HepG2 (cell line): ENCODE measurements around the gene IPMK. TPM values are rescaled to one million over a fixed set of nuclear protein-coding genes. Genes with fewer than 3 reads are reported as not detected.

Experiments
- EHMT2 ChIP-seq: fragments of 200-600 bp; sonication (generic); IDR thresholded peaks from 2 replicates; pipeline ENCODE4 v1.7.0; 2017; ENCODE audit warnings: antibody characterized with exemption, low read depth, low read length, borderline replicate concordance
- JUND ChIP-seq: sonication (generic); formaldehyde crosslinking; IDR thresholded peaks from 2 replicates; pipeline ENCODE4 v1.8.0; 2022; ENCODE audit warnings: mild to moderate bottlenecking, missing genetic modification reagents
- KAT8 ChIP-seq: IDR thresholded peaks from 2 replicates; pipeline ENCODE4 v1.6.1; 2016; ENCODE audit warnings: missing genetic modification reagents, missing compliant biosample characterization
- MIER3 ChIP-seq: IDR thresholded peaks from 2 replicates; pipeline ENCODE4 v1.6.1; 2016; ENCODE audit warnings: missing compliant biosample characterization, borderline replicate concordance
- NPAS2 ChIP-seq: sonication (generic); formaldehyde crosslinking; IDR thresholded peaks from 2 replicates; pipeline ENCODE4 v1.8.0; 2022; ENCODE audit warnings: mild to moderate bottlenecking, missing genetic modification reagents, borderline replicate concordance
- PAX8 ChIP-seq: sonication (generic); formaldehyde crosslinking; IDR thresholded peaks from 2 replicates; pipeline ENCODE4 v1.8.0; 2022; ENCODE audit warnings: mild to moderate bottlenecking, missing genetic modification reagents, borderline replicate concordance
- SIN3A ChIP-seq: IDR thresholded peaks from 2 replicates; pipeline ENCODE4 v1.6.1; 2011; ENCODE audit warnings: low read depth, mild to moderate bottlenecking, control low read depth, low read length, borderline replicate concordance
- STAG1 ChIP-seq: sonication (generic); formaldehyde crosslinking; IDR thresholded peaks from 2 replicates; pipeline ENCODE4 v1.4.0; 2020; ENCODE audit warnings: missing genetic modification reagents
- YEATS4 ChIP-seq: sonication (generic); formaldehyde crosslinking; IDR thresholded peaks from 2 replicates; pipeline ENCODE4 v1.4.0; 2020; ENCODE audit warnings: missing genetic modification reagents, borderline replicate concordance
- ZBTB7B ChIP-seq: sonication (generic); formaldehyde crosslinking; IDR thresholded peaks from 2 replicates; pipeline ENCODE4 v1.4.0; 2020; ENCODE audit warnings: missing genetic modification reagents
- ZBTB8A ChIP-seq: sonication (generic); formaldehyde crosslinking; IDR thresholded peaks from 2 replicates; pipeline ENCODE4 v1.4.0; 2020; ENCODE audit warnings: mild to moderate bottlenecking, low read depth, missing genetic modification reagents, borderline replicate concordance
- ZNF383 ChIP-seq: sonication (generic); formaldehyde crosslinking; IDR thresholded peaks from 2 replicates; pipeline ENCODE4 v1.4.0; 2020; ENCODE audit warnings: missing genetic modification reagents, mild to moderate bottlenecking, borderline replicate concordance
- ZNF558 ChIP-seq: sonication (generic); formaldehyde crosslinking; IDR thresholded peaks from 2 replicates; pipeline ENCODE4 v1.9.0; 2022; ENCODE audit warnings: mild to moderate bottlenecking, missing genetic modification reagents, borderline replicate concordance
- polyA plus RNA-seq, 8 experiments: library from polyadenylated mRNA; depleted of rRNA in 3 of 8; stranded (reverse) in 7 of 8; unstranded in 1 of 8; fragments of >200 nt; fragmentation: Illumina TruSeq in 4 of 8; extraction: Trizol in 4 of 8; gene quantifications; 2 replicates each; pipeline versions ENCODE4 v1.2.1 to v1.2.3, GENCODE V29; 2011 to 2016; ENCODE audit warnings: low read depth in 4 of 8, missing spikeins in 1 of 8, mixed read lengths in 1 of 8; ENCODE audit not compliant: insufficient read depth in 1 of 8
- total RNA-seq, 5 experiments: library from RNA; depleted of rRNA; stranded (reverse); fragments of >200 nt; fragmentation: Illumina TruSeq; extraction: Trizol; gene quantifications; 2 replicates each; pipeline ENCODE4 v1.2.3, GENCODE V29; 2016; ENCODE audit warnings: low read depth in 1 of 5
- TF ChIP-seq, protein P1 (sequence below), 2 experiments: fragments of 450-650 bp in 1 of 2; sonication (generic) in 1 of 2; formaldehyde crosslinking in 1 of 2; IDR thresholded peaks; 2 replicates each; pipeline versions ENCODE4 v1.6.1 to v1.8.0; 2016 to 2022; ENCODE audit warnings: antibody characterized with exemption in 1 of 2, mild to moderate bottlenecking in 1 of 2, missing genetic modification reagents in 1 of 2
- TF ChIP-seq, protein P2 (sequence below): conservative IDR thresholded peaks from 2 replicates; pipeline ENCODE4 v1.6.1; 2018; ENCODE audit warnings: missing genetic modification reagents
- TF ChIP-seq, protein P3 (sequence below): sonication (generic); formaldehyde crosslinking; IDR thresholded peaks from 2 replicates; pipeline ENCODE4 v1.8.0; 2022; ENCODE audit warnings: low read depth, missing genetic modification reagents

The IPMK gene
- total and polyA plus RNA-seq, 2 of the 13 experiments (the other 11 are each of a cell fraction or from before 2014, with no cell fraction given) = 2.7 to 3.9 TPM

DNA sequence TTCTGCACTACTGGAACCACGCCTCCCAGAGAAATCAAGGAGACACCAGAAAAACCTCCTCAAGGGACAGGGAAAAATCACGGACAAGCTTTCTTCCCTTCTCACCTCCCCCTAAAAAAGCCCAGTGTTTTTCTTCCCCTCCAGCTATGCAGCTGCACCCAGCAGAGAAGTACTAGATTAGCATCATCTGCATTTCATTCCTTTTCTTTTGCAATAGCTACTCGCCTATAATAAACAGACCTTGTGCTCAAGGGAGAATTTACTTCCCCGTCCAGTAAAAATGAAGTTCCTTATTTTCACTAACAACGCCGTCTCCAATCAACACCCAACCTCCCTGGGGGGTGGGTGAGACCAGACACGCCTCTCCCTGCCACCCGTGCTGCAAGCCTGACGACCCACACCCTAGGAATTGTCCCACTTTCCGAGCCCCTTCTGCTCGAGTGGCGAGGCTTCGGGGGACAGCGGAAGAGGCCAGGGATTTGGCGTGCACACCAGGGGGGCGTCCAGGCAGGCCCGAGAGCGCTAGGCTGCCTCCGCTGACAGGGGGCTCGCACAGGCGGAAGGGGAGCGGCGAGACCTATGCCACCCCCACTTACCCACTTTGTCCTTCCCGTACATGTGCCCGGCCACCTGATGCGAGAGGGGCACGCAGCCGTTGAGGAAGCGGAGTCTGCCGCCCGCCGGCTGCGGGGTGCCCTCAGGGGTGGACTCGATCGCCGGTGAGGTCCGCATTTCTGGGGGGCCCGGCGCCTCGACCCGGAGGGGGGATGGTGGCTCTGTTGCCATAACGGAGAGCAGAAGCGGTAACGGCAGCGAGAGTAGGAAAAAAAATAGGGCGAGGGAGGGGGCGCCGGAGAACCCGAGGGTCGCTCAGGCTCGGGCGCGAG, 625 bp downstream of the IPMK start (continued):
- TF ChIP-seq, protein P1, sequence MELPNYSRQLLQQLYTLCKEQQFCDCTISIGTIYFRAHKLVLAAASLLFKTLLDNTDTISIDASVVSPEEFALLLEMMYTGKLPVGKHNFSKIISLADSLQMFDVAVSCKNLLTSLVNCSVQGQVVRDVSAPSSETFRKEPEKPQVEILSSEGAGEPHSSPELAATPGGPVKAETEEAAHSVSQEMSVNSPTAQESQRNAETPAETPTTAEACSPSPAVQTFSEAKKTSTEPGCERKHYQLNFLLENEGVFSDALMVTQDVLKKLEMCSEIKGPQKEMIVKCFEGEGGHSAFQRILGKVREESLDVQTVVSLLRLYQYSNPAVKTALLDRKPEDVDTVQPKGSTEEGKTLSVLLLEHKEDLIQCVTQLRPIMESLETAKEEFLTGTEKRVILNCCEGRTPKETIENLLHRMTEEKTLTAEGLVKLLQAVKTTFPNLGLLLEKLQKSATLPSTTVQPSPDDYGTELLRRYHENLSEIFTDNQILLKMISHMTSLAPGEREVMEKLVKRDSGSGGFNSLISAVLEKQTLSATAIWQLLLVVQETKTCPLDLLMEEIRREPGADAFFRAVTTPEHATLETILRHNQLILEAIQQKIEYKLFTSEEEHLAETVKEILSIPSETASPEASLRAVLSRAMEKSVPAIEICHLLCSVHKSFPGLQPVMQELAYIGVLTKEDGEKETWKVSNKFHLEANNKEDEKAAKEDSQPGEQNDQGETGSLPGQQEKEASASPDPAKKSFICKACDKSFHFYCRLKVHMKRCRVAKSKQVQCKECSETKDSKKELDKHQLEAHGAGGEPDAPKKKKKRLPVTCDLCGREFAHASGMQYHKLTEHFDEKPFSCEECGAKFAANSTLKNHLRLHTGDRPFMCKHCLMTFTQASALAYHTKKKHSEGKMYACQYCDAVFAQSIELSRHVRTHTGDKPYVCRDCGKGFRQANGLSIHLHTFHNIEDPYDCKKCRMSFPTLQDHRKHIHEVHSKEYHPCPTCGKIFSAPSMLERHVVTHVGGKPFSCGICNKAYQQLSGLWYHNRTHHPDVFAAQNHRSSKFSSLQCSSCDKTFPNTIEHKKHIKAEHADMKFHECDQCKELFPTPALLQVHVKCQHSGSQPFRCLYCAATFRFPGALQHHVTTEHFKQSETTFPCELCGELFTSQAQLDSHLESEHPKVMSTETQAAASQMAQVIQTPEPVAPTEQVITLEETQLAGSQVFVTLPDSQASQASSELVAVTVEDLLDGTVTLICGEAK (IDR thresholded peaks at IDR 0.05) = no peak
- TF ChIP-seq, protein P1 (CRISPR knock-in tag; IDR thresholded peaks at IDR 0.05) = no peak
- TF ChIP-seq, protein P2, sequence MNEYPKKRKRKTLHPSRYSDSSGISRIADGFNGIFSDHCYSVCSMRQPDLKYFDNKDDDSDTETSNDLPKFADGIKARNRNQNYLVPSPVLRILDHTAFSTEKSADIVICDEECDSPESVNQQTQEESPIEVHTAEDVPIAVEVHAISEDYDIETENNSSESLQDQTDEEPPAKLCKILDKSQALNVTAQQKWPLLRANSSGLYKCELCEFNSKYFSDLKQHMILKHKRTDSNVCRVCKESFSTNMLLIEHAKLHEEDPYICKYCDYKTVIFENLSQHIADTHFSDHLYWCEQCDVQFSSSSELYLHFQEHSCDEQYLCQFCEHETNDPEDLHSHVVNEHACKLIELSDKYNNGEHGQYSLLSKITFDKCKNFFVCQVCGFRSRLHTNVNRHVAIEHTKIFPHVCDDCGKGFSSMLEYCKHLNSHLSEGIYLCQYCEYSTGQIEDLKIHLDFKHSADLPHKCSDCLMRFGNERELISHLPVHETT (CRISPR knock-in tag) = no peak
- TF ChIP-seq YEATS4 (CRISPR knock-in tag) = no peak; the same call in 1 of the 2 replicates
- TF ChIP-seq PAX8 (CRISPR knock-in tag) = 0 out of 2 replicates have a peak, but pooled peaks have one; percentile 62
- TF ChIP-seq SIN3A = 0 out of 2 replicates have a peak, but pooled peaks have one; percentile 32
- TF ChIP-seq JUND (CRISPR knock-in tag) = 0 out of 2 replicates have a peak, but pooled peaks have one; percentile 28
- no peak for TF ChIP-seq NPAS2
- no peak for TF ChIP-seq MIER3 (CRISPR knock-in tag)
- peak; percentile 27; the same call in 1 of the 2 replicates for TF ChIP-seq ZBTB8A (CRISPR knock-in tag)
- no peak for TF ChIP-seq EHMT2
- peak; percentile 27; the same call in 1 of the 2 replicates for TF ChIP-seq ZNF558 (CRISPR knock-in tag)
- TF ChIP-seq ZBTB7B = peak; percentile 62; the same call in 1 of the 2 replicates
- TF ChIP-seq, protein P3, sequence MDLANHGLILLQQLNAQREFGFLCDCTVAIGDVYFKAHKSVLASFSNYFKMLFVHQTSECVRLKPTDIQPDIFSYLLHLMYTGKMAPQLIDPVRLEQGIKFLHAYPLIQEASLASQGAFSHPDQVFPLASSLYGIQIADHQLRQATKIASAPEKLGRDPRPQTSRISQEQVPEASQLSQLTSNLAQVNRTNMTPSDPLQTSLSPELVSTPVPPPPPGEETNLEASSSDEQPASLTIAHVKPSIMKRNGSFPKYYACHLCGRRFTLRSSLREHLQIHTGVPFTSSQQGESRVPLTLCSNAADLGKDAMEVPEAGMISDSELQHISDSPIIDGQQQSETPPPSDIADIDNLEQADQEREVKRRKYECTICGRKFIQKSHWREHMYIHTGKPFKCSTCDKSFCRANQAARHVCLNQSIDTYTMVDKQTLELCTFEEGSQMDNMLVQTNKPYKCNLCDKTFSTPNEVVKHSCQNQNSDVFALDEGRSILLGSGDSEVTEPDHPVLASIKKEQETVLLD (CRISPR knock-in tag) = peak; percentile 4; the same call in 1 of the 2 replicates
- peak; percentile 76; the same call in 1 of the 2 replicates for TF ChIP-seq ZNF383 (CRISPR knock-in tag)
- 0 out of 2 replicates have a peak, but pooled peaks have one; percentile 2 for TF ChIP-seq STAG1 (CRISPR knock-in tag)
- TF ChIP-seq KAT8 (CRISPR knock-in tag) = no peak
